DND-41 (cell line): Measurements from ENCODE around the gene ADGRA3.

ENCODE experiments used
- ATAC-seq: fragments of 200-7000 bp; cut with Tn5 transposase; 3 replicates; pipeline ENCODE4 v1.9.1; 2021; ENCODE audit warnings: low read depth; ENCODE audit not compliant: insufficient read depth
- DNase-seq: peaks from one replicate; pipeline ENCODE4 v3.0.0-alpha.2; 2020
- H2AFZ ChIP-seq: 2 replicates; pipeline ENCODE4 v1.6.0; 2012; ENCODE audit warnings: low read depth, low read length
- H3K27ac ChIP-seq: 2 replicates; pipeline ENCODE4 v1.5.1; 2012; ENCODE audit warnings: low read length, inconsistent platforms
- H3K27me3 ChIP-seq: fragments of 200-600 bp; sonication (generic); 2 replicates; pipeline ENCODE4 v1.6.0; 2012; ENCODE audit warnings: low read length, mild to moderate bottlenecking, inconsistent platforms; ENCODE audit not compliant: insufficient read depth, poor library complexity
- H3K36me3 ChIP-seq: 2 replicates; pipeline ENCODE4 v1.5.1; 2012; ENCODE audit warnings: low read length, inconsistent platforms; ENCODE audit not compliant: insufficient read depth
- H3K4me1 ChIP-seq: 2 replicates; pipeline ENCODE4 v1.5.1; 2012; ENCODE audit warnings: mild to moderate bottlenecking, low read length; ENCODE audit not compliant: insufficient read depth
- H3K4me2 ChIP-seq: 2 replicates; pipeline ENCODE4 v1.6.0; 2012; ENCODE audit warnings: mild to moderate bottlenecking, moderate library complexity, low read length, inconsistent platforms; ENCODE audit not compliant: insufficient read depth
- H3K4me3 ChIP-seq, 2 experiments: fragments of 200-600 bp in 1 of 2; shearing (Covaris generic) in 1 of 2; 2 replicates each; pipeline ENCODE4 v1.5.1; 2012 to 2016; ENCODE audit warnings: inconsistent platforms in 2 of 2, low read length in 2 of 2, mild to moderate bottlenecking in 2 of 2, low read depth in 1 of 2, moderate library complexity in 1 of 2
- H3K79me2 ChIP-seq: 2 replicates; pipeline ENCODE4 v1.6.0; 2012; ENCODE audit warnings: low read length, inconsistent platforms; ENCODE audit not compliant: insufficient read depth
- H3K9ac ChIP-seq: 2 replicates; pipeline ENCODE4 v1.6.0; 2012; ENCODE audit warnings: low read depth, mild to moderate bottlenecking, inconsistent platforms, low read length, moderate library complexity
- H3K9me3 ChIP-seq: 2 replicates; pipeline ENCODE4 v1.5.1; 2012; ENCODE audit warnings: low read length, moderate library complexity, mild to moderate bottlenecking, inconsistent platforms; ENCODE audit not compliant: insufficient read depth, severe bottlenecking
- H4K20me1 ChIP-seq: 2 replicates; pipeline ENCODE4 v1.6.0; 2012; ENCODE audit warnings: low read length; ENCODE audit not compliant: insufficient read depth
- EZH2 ChIP-seq: IDR thresholded peaks from 3 replicates; pipeline ENCODE4 v1.6.1; 2012; ENCODE audit warnings: borderline replicate concordance, low read depth, mild to moderate bottlenecking, moderate library complexity, low read length, inconsistent platforms; ENCODE audit not compliant: severe bottlenecking
- TF ChIP-seq, protein P1 (sequence below): IDR thresholded peaks from 2 replicates; pipeline ENCODE4 v1.5.1; 2012; ENCODE audit warnings: borderline replicate concordance, low read length, moderate library complexity, mild to moderate bottlenecking; ENCODE audit not compliant: poor library complexity, severe bottlenecking; ENCODE audit errors: extremely low read depth

ADGRA3 gene

DNA sequence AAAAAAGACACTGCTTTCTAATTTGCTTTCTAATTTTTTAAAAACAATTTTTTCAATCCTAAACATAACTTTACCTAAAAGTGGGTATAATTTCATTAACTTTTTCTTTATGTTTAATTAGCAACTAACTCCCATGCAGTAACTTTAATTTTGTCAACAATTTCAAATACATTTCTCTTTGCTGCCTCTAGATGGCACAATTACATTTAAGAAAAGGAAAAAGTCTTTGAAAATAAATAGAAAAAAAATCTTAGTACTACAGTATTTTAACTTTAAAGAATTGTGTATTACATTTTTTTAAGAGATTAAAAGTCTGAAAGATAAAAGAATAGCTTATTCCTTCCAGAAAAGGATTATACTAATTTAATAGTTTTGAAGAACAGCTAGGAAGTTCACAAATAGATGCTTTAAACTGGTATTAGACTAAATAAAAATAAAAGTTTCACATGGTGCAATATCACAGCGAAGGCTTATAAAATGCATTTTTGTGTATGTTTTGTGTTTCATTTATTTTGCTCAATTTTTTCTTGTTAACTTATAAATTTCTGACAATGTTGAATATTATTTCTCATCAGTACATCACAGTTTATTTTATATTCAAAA, 105.1 kb downstream of the ADGRA3 start:
- Histone ChIP-seq H3K4me1 (no peaks in the 10 kb centered on the region), H2AFZ (no peak overlapping the region), H3K4me3 (no peak overlapping the region), H3K27me3 (no peaks in the 10 kb centered on the region), H3K9me3 (no peaks in the 10 kb centered on the region), H3K36me3 (no peaks in the 10 kb centered on the region; the same call in 1 of the 2 replicates), H3K4me2 (no peak overlapping the region), H4K20me1 (no peaks in the 10 kb centered on the region), H3K79me2 (no peaks in the 10 kb centered on the region), H3K9ac (no peak overlapping the region), H3K27ac (no peak overlapping the region)
- DNase-seq (no peak), ATAC-seq (no peak)
- no peak for TF ChIP-seq EZH2
- TF ChIP-seq, protein P1, sequence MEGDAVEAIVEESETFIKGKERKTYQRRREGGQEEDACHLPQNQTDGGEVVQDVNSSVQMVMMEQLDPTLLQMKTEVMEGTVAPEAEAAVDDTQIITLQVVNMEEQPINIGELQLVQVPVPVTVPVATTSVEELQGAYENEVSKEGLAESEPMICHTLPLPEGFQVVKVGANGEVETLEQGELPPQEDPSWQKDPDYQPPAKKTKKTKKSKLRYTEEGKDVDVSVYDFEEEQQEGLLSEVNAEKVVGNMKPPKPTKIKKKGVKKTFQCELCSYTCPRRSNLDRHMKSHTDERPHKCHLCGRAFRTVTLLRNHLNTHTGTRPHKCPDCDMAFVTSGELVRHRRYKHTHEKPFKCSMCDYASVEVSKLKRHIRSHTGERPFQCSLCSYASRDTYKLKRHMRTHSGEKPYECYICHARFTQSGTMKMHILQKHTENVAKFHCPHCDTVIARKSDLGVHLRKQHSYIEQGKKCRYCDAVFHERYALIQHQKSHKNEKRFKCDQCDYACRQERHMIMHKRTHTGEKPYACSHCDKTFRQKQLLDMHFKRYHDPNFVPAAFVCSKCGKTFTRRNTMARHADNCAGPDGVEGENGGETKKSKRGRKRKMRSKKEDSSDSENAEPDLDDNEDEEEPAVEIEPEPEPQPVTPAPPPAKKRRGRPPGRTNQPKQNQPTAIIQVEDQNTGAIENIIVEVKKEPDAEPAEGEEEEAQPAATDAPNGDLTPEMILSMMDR = peak; percentile 59

- DNase-seq (no peak), ATAC-seq (no peak)
- Histone ChIP-seq H3K27ac (no peak overlapping the region), H4K20me1 (no peaks in the 10 kb centered on the region), H3K4me3 (no peak overlapping the region), H3K79me2 (no peaks in the 10 kb centered on the region), H3K9me3 (no peaks in the 10 kb centered on the region), H3K4me2 (no peak overlapping the region), H3K36me3 (no peaks in the 10 kb centered on the region; the same call in 1 of the 2 replicates), H3K9ac (no peak overlapping the region), H3K4me1 (no peaks in the 10 kb centered on the region), H3K27me3 (no peaks in the 10 kb centered on the region), H2AFZ (no peak overlapping the region)
- TF ChIP-seq, protein P1 = no peak
- no peak for TF ChIP-seq EZH2
Measured at GRCh38 chr4:22408474-22408873, 107.4 kb downstream of the ADGRA3 start.

DNA sequence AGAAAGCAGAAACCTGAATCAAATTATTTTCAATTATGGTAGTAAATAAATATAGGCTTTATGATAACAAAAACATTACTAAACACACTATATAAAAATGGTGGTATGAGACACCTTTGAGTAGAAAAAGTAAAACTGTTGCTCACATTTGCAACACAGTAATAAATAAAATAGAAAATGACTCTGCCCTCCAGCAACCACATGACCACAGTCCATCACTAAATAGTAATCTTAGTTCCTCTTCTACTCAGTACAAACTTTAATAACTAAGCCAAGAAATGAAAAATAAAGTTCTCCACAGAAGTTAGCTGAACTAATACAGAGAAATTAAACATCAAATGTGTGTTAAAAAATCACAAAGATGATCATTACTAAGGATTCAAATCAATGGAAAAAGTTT, 108.5 kb downstream of the ADGRA3 start:
- DNase-seq (no peak), ATAC-seq (no peak)
- no peak overlapping the region for H2AFZ ChIP-seq
- no peaks in the 10 kb centered on the region for H3K79me2 ChIP-seq
- H3K9me3 ChIP-seq = no peaks in the 10 kb centered on the region
- no peak overlapping the region for H3K27ac ChIP-seq
- no peaks in the 10 kb centered on the region for H3K27me3 ChIP-seq
- no peak overlapping the region for H3K4me3 ChIP-seq
- no peaks in the 10 kb centered on the region for H3K4me1 ChIP-seq
- no peaks in the 10 kb centered on the region for H4K20me1 ChIP-seq
- no peak overlapping the region for H3K9ac ChIP-seq
- no peak overlapping the region for H3K4me2 ChIP-seq
- no peak for TF ChIP-seq EZH2
- TF ChIP-seq, protein P1 = no peak
- H3K36me3 ChIP-seq = no peaks in the 10 kb centered on the region; the same call in 1 of the 2 replicates
